ENCODE data around the gene PIP5K1C. TPM values are rescaled to one million over a fixed set of nuclear protein-coding genes. Genes with fewer than 3 reads are reported as not detected.
"Not testable (repeated sequence)": the region's sequence is repeated elsewhere in the genome, so short reads cannot be mapped to it uniquely, and the experiment has no call there.

The PIP5K1C gene
- total and polyA plus RNA-seq, 10 of the 15 experiments (the other 5 are each of a cell fraction or from before 2014, with no cell fraction given), result 0.39 to 19.6 (median 5.3) TPM

DNA sequence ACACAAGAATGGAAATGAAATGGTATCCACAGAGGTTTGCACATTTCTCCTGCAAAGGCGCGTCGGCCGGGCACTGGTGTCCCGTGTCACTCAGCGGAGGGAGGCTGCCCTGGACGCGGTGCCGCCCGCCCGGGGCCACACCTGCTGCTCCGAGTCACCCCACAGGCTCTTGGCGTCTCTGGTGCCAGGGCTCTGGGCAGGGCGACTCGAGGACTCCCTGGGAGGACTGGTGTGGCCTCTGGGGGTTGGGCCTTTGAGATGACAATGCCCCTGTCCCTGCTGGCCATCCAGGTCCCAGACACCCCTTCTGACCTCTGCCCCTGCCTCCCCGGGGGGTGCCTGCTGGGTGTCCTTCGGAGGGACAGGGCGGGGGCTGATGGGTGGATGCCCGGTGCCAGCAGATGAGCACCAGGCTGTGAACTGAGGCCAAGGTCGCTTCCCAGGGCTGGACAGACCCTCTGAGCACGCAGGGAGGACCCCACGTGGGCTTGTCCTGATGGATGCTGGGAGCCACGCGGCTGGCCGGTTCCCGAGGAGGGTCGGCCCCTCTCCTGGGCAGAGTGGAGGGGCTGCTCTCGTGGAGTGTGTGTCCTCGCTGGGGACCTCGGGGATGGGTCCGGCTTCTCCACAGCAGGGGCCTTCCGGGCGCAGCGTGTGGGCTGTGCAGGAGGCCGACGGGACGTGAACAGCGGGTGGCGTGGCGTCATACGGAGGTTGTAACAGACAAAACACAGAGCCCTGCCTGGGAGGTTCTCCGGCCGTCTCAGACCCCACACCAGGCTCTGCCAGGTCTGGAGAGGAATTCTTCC, 69.0 kb downstream of the PIP5K1C start:
- Histone ChIP-seq H3K4me1 (ENCODE audit: control insufficient read depth, insufficient read depth, low read length) (peaks cover 5% of the 10 kb centered on the region), H2AFZ (ENCODE audit: control insufficient read depth, low read depth, low read length) (no peak overlapping the region), H3K36me3 (ENCODE audit: control insufficient read depth in 2 of 2, insufficient read depth in 2 of 2, low read length in 1 of 2) (no peaks in the 10 kb centered on the region), H3K4me3 (no peak overlapping the region), H3K79me2 (ENCODE audit: control insufficient read depth, insufficient read depth, low read length) (peaks cover 4% of the 10 kb centered on the region), H3K9ac (ENCODE audit: control insufficient read depth, insufficient read depth, low read length) (no peak overlapping the region), H3K27me3 (replicated peaks in 1 of 2; ENCODE audit: control insufficient read depth in 2 of 2, insufficient read depth in 2 of 2, low read length in 1 of 2) (no peaks in the 10 kb centered on the region), H4K20me1 (ENCODE audit: control insufficient read depth, insufficient read depth) (no peaks in the 10 kb centered on the region), H3K4me2 (ENCODE audit: control insufficient read depth, insufficient read depth) (no peak overlapping the region), H3K9me3 (replicated peaks; ENCODE audit: control insufficient read depth, insufficient read depth, low read length) (no peaks in the 10 kb centered on the region), H3K27ac (ENCODE audit: control insufficient read depth, insufficient read depth) (no peak overlapping the region)
- FAIRE-seq, result no peak
- in situ Hi-C loops (cut with MboI) (no loop called here), intact Hi-C loops (cut with micrococcal nuclease; ENCODE audit: unreplicated experiment) (no loop called here)
- ATAC-seq, result no peak
- no TSS peak for BruUV-seq (replicated peaks)
- TF ChIP-seq, protein P1, sequence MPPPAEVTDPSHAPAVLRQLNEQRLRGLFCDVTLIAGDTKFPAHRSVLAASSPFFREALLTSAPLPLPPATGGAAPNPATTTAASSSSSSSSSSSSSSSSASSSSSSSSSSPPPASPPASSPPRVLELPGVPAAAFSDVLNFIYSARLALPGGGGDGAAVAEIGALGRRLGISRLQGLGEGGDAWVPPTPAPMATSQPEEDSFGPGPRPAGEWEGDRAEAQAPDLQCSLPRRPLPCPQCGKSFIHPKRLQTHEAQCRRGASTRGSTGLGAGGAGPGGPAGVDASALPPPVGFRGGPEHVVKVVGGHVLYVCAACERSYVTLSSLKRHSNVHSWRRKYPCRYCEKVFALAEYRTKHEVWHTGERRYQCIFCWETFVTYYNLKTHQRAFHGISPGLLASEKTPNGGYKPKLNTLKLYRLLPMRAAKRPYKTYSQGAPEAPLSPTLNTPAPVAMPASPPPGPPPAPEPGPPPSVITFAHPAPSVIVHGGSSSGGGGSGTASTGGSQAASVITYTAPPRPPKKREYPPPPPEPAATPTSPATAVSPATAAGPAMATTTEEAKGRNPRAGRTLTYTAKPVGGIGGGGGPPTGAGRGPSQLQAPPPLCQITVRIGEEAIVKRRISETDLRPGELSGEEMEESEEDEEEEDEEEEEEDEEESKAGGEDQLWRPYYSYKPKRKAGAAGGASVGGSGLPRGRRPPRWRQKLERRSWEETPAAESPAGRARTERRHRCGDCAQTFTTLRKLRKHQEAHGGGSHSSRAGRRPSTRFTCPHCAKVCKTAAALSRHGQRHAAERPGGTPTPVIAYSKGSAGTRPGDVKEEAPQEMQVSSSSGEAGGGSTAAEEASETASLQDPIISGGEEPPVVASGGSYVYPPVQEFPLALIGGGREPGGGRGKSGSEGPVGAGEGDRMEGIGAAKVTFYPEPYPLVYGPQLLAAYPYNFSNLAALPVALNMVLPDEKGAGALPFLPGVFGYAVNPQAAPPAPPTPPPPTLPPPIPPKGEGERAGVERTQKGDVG (CRISPR knock-in tag; IDR thresholded peaks at IDR 0.05), result no peak
- no peak for TF ChIP-seq BRCA1 (IDR thresholded peaks at IDR 0.05; ENCODE audit: low read depth, low read length)
- TF ChIP-seq, protein P2, sequence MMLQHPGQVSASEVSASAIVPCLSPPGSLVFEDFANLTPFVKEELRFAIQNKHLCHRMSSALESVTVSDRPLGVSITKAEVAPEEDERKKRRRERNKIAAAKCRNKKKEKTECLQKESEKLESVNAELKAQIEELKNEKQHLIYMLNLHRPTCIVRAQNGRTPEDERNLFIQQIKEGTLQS (IDR thresholded peaks at IDR 0.05; ENCODE audit: borderline replicate concordance, extremely low read depth, low read depth, low read length), result no peak
- TF ChIP-seq GATAD2B (conservative IDR thresholded peaks at IDR 0.05; ENCODE audit: low read depth), result no peak
- no peak for TF ChIP-seq ZBED1 (IDR thresholded peaks at IDR 0.05; ENCODE audit: borderline replicate concordance)
- no peak for TF ChIP-seq RB1 (IDR thresholded peaks at IDR 0.05; ENCODE audit: borderline replicate concordance)
- TF ChIP-seq STAT1 (conservative IDR thresholded peaks at IDR 0.05), result no peak
- no peak for TF ChIP-seq CBX5 (IDR thresholded peaks at IDR 0.05; ENCODE audit: low read depth)
- TF ChIP-seq SREBF1 (IDR thresholded peaks at IDR 0.05; ENCODE audit: low read length), result no peak
- no peak for TF ChIP-seq KLF5 (IDR thresholded peaks at IDR 0.05; ENCODE audit: partially characterized antibody)
- no peak for TF ChIP-seq BCL11A (IDR thresholded peaks at IDR 0.05; ENCODE audit: low read depth, low read length)
- no peak for TF ChIP-seq GABPA (IDR thresholded peaks at IDR 0.05; ENCODE audit: low read depth)
- no peak for DNase-seq (ENCODE audit: low read depth, low spot score)
- RAD21 ChIA-PET (ENCODE audit: unreplicated experiment), result no interaction called here
- WGBS (ENCODE audit: insufficient coverage, insufficient replicate concordance, low lambda C conversion rate, missing lambda C conversion rate), result 89% methylated on average over 43 of the region's 43 CpGs
- CTCF ChIA-PET, result interaction anchor here (0.6 kb wide), 1 partner anchor 21 kb away, joined by 3 read pairs; no protein-coding TSS in a partner anchor
- POLR2A ChIA-PET, result no interaction called here
- SMC1A ChIA-PET (ENCODE audit: uncharacterized antibody, unreplicated experiment), result no interaction called here

DNA sequence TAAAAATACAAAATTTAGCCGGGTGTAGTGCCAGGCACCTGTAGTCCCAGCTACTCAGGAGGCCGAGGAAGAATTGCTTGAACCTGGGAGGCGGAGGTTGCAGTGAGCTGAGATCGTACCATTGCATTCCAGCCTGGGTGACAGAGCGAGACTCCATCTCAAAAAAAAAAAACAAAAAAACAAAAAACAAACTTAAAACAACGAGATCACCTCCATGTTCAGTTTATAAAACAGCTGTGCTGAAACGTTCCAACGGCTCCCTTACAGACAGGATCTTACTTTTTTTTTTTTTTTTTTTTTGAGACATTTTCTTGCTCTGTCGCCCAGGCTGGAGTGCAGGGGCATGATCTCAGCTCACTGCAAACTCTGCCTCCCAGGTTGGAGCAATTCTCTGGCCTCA, 71.5 kb downstream of the PIP5K1C start:
- H3K9ac ChIP-seq (ENCODE audit: control insufficient read depth, insufficient read depth, low read length); BruUV-seq (replicated peaks); H3K27me3 ChIP-seq (replicated peaks in 1 of 2; ENCODE audit: control insufficient read depth in 2 of 2, insufficient read depth in 2 of 2, low read length in 1 of 2); H2AFZ ChIP-seq (ENCODE audit: control insufficient read depth, low read depth, low read length); in situ Hi-C loops (cut with MboI); H3K4me3 ChIP-seq; RAD21 ChIA-PET (ENCODE audit: unreplicated experiment); FAIRE-seq; ATAC-seq; H3K36me3 ChIP-seq (ENCODE audit: control insufficient read depth in 2 of 2, insufficient read depth in 2 of 2, low read length in 1 of 2); CTCF ChIA-PET; SMC1A ChIA-PET (ENCODE audit: uncharacterized antibody, unreplicated experiment); DNase-seq (ENCODE audit: low read depth, low spot score); H3K27ac ChIP-seq (ENCODE audit: control insufficient read depth, insufficient read depth); H3K4me2 ChIP-seq (ENCODE audit: control insufficient read depth, insufficient read depth); H3K4me1 ChIP-seq (ENCODE audit: control insufficient read depth, insufficient read depth, low read length); H4K20me1 ChIP-seq (ENCODE audit: control insufficient read depth, insufficient read depth); H3K9me3 ChIP-seq (replicated peaks; ENCODE audit: control insufficient read depth, insufficient read depth, low read length): not testable (repeated sequence)
- POLR2A ChIA-PET, result interaction anchor here (0.6 kb wide), 1 partner anchor 669 kb away, joined by 4 read pairs; no protein-coding TSS in a partner anchor
- WGBS (ENCODE audit: insufficient coverage, insufficient replicate concordance, low lambda C conversion rate, missing lambda C conversion rate), result 63% methylated on average over 9 of the region's 9 CpGs
- H3K79me2 ChIP-seq (ENCODE audit: control insufficient read depth, insufficient read depth, low read length), result peaks cover 21% of the 10 kb centered on the region
- intact Hi-C loops (cut with micrococcal nuclease; ENCODE audit: unreplicated experiment), result loop anchor here (5.0 kb wide), 1 partner anchor 71 kb away; the partner anchor contains the start of gene MFSD12
